ENCODE results near the gene PCSK5.

DNA sequence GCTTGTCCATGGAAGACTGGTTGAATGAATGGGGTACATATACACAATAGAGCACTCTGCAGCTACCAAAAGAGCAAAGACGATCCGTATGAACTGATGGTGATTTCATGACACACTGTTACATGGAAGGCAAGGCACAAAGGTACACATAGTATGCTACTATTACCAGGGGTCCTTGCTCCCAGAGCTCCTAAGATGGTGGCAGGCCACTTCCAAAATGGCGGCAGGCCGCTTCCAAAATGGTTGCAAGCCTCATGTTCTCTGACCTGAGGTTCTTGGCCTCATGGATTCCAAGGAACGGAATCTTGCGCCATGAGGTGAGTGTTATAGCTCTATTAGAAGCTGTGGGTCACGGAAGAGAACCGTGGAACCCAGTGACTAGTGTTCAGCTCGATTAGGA is 356.2 kb downstream of the PCSK5 start:
- TF ChIP-seq, protein P1, sequence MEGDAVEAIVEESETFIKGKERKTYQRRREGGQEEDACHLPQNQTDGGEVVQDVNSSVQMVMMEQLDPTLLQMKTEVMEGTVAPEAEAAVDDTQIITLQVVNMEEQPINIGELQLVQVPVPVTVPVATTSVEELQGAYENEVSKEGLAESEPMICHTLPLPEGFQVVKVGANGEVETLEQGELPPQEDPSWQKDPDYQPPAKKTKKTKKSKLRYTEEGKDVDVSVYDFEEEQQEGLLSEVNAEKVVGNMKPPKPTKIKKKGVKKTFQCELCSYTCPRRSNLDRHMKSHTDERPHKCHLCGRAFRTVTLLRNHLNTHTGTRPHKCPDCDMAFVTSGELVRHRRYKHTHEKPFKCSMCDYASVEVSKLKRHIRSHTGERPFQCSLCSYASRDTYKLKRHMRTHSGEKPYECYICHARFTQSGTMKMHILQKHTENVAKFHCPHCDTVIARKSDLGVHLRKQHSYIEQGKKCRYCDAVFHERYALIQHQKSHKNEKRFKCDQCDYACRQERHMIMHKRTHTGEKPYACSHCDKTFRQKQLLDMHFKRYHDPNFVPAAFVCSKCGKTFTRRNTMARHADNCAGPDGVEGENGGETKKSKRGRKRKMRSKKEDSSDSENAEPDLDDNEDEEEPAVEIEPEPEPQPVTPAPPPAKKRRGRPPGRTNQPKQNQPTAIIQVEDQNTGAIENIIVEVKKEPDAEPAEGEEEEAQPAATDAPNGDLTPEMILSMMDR (IDR thresholded peaks at IDR 0.05), result no peak
- TF ChIP-seq POLR2A (IDR thresholded peaks at IDR 0.05; ENCODE audit: low read depth) (no peak), POLR2AphosphoS5 (IDR thresholded peaks at IDR 0.05) (no peak), EP300 (IDR thresholded peaks at IDR 0.05) (no peak)
